NCI-H774 (cell line): ENCODE results near the gene LSR.

Experiments used
- DNase-seq: peaks from one replicate; lab custom pipeline; 2025; lab: John Stamatoyannopoulos, UW

The LSR gene

GRCh38 chr19:35247526-35248309 is 1.1 kb upstream of the LSR start:
- peak; percentile 91 for DNase-seq

GRCh38 chr19:35249146-35249847 is 495 bp downstream of the LSR start:
- DNase-seq: no peak

- peak; percentile 56 for DNase-seq
Measured at GRCh38 chr19:35249848-35250711, 1.3 kb downstream of the LSR start.

GRCh38 chr19:35251456-35251855 is 2.7 kb downstream of the LSR start:
- DNase-seq: no peak

GRCh38 chr19:35253316-35254286 is 4.8 kb downstream of the LSR start:
- no peak for DNase-seq

GRCh38 chr19:35254341-35255297 is 5.8 kb downstream of the LSR start:
- no peak for DNase-seq

GRCh38 chr19:35256566-35256965 is 7.8 kb downstream of the LSR start:
- no peak for DNase-seq

- DNase-seq: no peak
Measured at GRCh38 chr19:35257113-35257461, 8.3 kb downstream of the LSR start.

GRCh38 chr19:35260694-35261304 is 12.0 kb downstream of the LSR start:
- no peak for DNase-seq

GRCh38 chr19:35261356-35262100 is 12.7 kb downstream of the LSR start:
- no peak for DNase-seq

- no peak for DNase-seq
Measured at GRCh38 chr19:35262101-35262761, 13.4 kb downstream of the LSR start.

GRCh38 chr19:35264268-35265125 is 15.7 kb downstream of the LSR start:
- DNase-seq: no peak

- DNase-seq: no peak
Measured at GRCh38 chr19:35265126-35265899, 16.5 kb downstream of the LSR start.

GRCh38 chr19:35265900-35266519 is 17.2 kb downstream of the LSR start:
- DNase-seq: no peak

GRCh38 chr19:35266520-35267352 is 17.9 kb downstream of the LSR start:
- no peak for DNase-seq
